ENCODE measurements around the gene DHRS7C.
"Not testable (repeated sequence)": the region's sequence is repeated elsewhere in the genome, so short reads cannot be mapped to it uniquely, and the experiment has no call there.

Gene DHRS7C

GRCh38 chr17:9810100-9810949 lies 18.9 kb upstream of the DHRS7C start:
- peak; percentile 18 for DNase-seq (ENCODE audit: low read depth)

DNA sequence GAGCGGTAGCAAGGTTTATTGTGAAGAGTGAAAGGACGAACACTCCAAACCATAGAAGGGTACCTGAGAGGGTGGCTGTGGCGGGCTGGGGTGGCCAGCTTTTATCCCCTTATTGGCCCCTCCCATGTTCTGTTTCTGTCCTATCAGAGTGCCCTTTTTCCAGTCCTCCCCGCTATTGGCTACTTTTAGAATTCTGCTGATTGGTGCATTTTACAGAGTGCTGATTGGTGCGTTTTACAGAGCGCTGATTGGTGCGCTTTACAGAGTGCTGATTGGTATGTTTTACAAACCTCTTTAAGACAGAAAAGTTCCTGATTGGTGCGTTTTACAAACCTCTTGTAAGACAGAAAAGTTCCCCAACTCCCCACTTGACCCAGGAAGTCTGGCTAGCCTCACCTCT lies 18.0 kb upstream of the DHRS7C start:
- DNase-seq (ENCODE audit: low read depth): no peak

- no peak for DNase-seq (ENCODE audit: low read depth)
These were observed 15.3 kb upstream of the DHRS7C start for GRCh38 chr17:9806699-9807098.

- DNase-seq (ENCODE audit: low read depth): no peak
These were observed 14.4 kb upstream of the DHRS7C start for GRCh38 chr17:9805769-9806168.

DNA sequence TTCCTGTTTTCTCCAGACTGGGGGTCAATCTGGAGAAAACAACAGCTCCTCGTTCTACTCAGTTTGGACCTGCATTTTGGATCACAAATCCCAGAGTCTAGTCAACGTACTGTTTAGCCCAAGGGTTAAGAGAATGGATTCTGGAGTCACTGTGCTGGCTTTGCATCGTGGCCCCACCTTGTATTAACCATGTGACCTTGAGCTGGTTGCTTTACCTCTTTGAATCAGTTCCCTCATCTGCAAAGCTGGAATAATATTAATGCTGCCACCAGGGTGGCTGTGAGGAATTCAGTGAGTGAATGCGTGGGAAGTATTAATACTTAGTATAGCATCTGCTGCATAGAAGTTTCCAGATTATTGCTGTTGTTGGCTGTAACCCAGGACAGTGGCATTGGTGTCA lies 11.3 kb upstream of the DHRS7C start:
- no peak for DNase-seq (ENCODE audit: low read depth)

- peak; percentile 24 for DNase-seq (ENCODE audit: low read depth)
These were observed 10.9 kb upstream of the DHRS7C start for GRCh38 chr17:9802294-9802693.

- no peak for DNase-seq (ENCODE audit: low read depth)
These were observed 10.1 kb upstream of the DHRS7C start for GRCh38 chr17:9801505-9801904.

GRCh38 chr17:9798724-9799123 lies 7.3 kb upstream of the DHRS7C start:
- no peak for DNase-seq (ENCODE audit: low read depth)

- DNase-seq (ENCODE audit: low read depth): no peak
These were observed 6.6 kb upstream of the DHRS7C start for GRCh38 chr17:9798008-9798407.

- no peak for DNase-seq (ENCODE audit: low read depth)
These were observed 919 bp upstream of the DHRS7C start for GRCh38 chr17:9792181-9792840.

GRCh38 chr17:9790316-9790715 lies 1.1 kb downstream of the DHRS7C start:
- DNase-seq (ENCODE audit: low read depth): no peak

GRCh38 chr17:9788601-9789000 lies 2.8 kb downstream of the DHRS7C start:
- no peak for DNase-seq (ENCODE audit: low read depth)

GRCh38 chr17:9784544-9784943 lies 6.8 kb downstream of the DHRS7C start:
- no peak for DNase-seq (ENCODE audit: low read depth)

- not testable (repeated sequence) for DNase-seq (ENCODE audit: low read depth)
These were observed 7.9 kb downstream of the DHRS7C start for GRCh38 chr17:9783465-9783864.

GRCh38 chr17:9783050-9783449 lies 8.3 kb downstream of the DHRS7C start:
- DNase-seq (ENCODE audit: low read depth): no peak

GRCh38 chr17:9780552-9780951 lies 10.8 kb downstream of the DHRS7C start:
- DNase-seq (ENCODE audit: low read depth): no peak

GRCh38 chr17:9776911-9777310 lies 14.5 kb downstream of the DHRS7C start:
- DNase-seq (ENCODE audit: low read depth): no peak

- no peak for DNase-seq (ENCODE audit: low read depth)
These were observed 18.7 kb downstream of the DHRS7C start for GRCh38 chr17:9772658-9773057.

- DNase-seq (ENCODE audit: low read depth): no peak
These were observed 19.9 kb downstream of the DHRS7C start for GRCh38 chr17:9771465-9771864.

- no peak for DNase-seq (ENCODE audit: low read depth)
These were observed 22.2 kb downstream of the DHRS7C start for GRCh38 chr17:9769036-9769695.

GRCh38 chr17:9768381-9768934 lies 22.9 kb downstream of the DHRS7C start:
- DNase-seq (ENCODE audit: low read depth): peak; percentile 22

DNA sequence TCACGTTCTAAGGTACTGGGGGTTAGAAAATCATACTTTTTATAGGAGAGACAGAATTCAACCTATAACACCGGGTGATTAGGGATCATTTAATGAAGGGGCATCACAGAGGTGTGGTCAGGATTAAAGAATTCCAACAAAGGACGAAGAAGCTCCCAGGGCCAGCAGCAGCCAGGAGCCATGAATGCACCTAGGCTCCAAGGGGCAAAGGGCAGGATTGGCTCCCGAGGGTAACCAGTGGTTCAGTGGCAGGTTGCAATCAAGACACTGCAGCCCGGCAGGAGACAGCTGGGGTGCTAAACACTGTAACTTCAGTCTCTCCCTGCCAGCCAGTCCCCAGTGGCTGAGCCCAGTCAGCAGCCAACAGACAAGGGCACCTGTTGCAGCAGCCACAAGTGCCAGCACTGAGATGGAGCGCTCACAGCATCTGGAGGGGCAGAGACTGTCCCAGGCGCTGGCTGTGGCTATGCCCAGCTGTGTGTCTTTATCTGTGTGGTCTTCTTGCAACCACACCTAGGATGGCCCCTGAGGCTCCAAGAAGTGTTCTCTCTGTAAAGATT lies 23.9 kb downstream of the DHRS7C start:
- no peak for DNase-seq (ENCODE audit: low read depth)

All from amniotic epithelial cell (primary cell).